GM10248 (cell line): ENCODE results near the gene HIVEP2.

ENCODE experiments used
- CTCF ChIA-PET: fragments of 300-600 bp; sonication (Branson Sonifier 250); formaldehyde crosslinking; extraction: SDS; loops from one replicate; lab custom pipeline; 2021; ENCODE audit warnings: antibody characterized with exemption; lab: Yijun Ruan, JAX
- POLR2A ChIA-PET: fragments of 350-650 bp; sonication (Branson Sonifier 250); formaldehyde crosslinking; extraction: SDS; loops from one replicate; lab custom pipeline; 2020; ENCODE audit warnings: antibody characterized with exemption; lab: Yijun Ruan, JAX
- DNase-seq: peaks from one replicate; pipeline ENCODE4 v3.0.0; 2012; ENCODE audit errors: extremely low spot score
- CTCF ChIP-seq: IDR thresholded peaks from 2 replicates; pipeline ENCODE4 v1.5.1; 2012; ENCODE audit warnings: mild to moderate bottlenecking, low read depth; ENCODE audit errors: extremely low read depth, missing control alignments, control extremely low read depth

The HIVEP2 gene

GRCh38 chr6:142838821-142839685 lies 105.9 kb downstream of the HIVEP2 start:
- DNase-seq: no peak
- CTCF ChIA-PET: interaction anchor here (1.2 to 18.5 kb wide), 5 partner anchors 14 to 79 kb away, joined by 3 to 196 read pairs (median 4); no protein-coding TSS in a partner anchor
- POLR2A ChIA-PET: no interaction called here

GRCh38 chr6:142835787-142836535 lies 109.0 kb downstream of the HIVEP2 start:
- TF ChIP-seq CTCF: no peak
- DNase-seq: no peak
- CTCF ChIA-PET: interaction anchor here (1.5 to 18.5 kb wide), 2 partner anchors 11 to 48 kb away, joined by 3 to 196 read pairs; no protein-coding TSS in a partner anchor
- POLR2A ChIA-PET: no interaction called here

More at GRCh38 chr6:142838821-142839685, 105.9 kb downstream of the HIVEP2 start:
- TF ChIP-seq CTCF: no peak

- POLR2A ChIA-PET: no interaction called here
These were observed 110.1 kb downstream of the HIVEP2 start for GRCh38 chr6:142834853-142835252.

GRCh38 chr6:142833798-142834197 lies 111.2 kb downstream of the HIVEP2 start:
- no peak for DNase-seq
- POLR2A ChIA-PET: no interaction called here
- CTCF ChIA-PET: interaction anchor here (1.3 to 18.5 kb wide), 2 partner anchors 9 to 14 kb away, joined by 4 to 196 read pairs; no protein-coding TSS in a partner anchor
- no peak for TF ChIP-seq CTCF

More at GRCh38 chr6:142834853-142835252, 110.1 kb downstream of the HIVEP2 start:
- CTCF ChIA-PET: interaction anchor here (18.5 kb wide), 1 partner anchor 10 kb away, joined by 196 read pairs; no protein-coding TSS in a partner anchor
- DNase-seq: no peak
- no peak for TF ChIP-seq CTCF

GRCh38 chr6:142833054-142833453 lies 111.9 kb downstream of the HIVEP2 start:
- POLR2A ChIA-PET: no interaction called here
- CTCF ChIA-PET: interaction anchor here (1.3 to 18.5 kb wide), 2 partner anchors 8 to 15 kb away, joined by 4 to 196 read pairs; no protein-coding TSS in a partner anchor
- no peak for DNase-seq
- TF ChIP-seq CTCF: no peak

- DNase-seq: no peak
- no peak for TF ChIP-seq CTCF
- ChIA-PET CTCF (interaction anchor here (1.2 to 18.5 kb wide), 3 partner anchors 5 to 196 kb away, joined by 3 to 196 read pairs (median 196); no protein-coding TSS in a partner anchor), POLR2A (no interaction called here)
These were observed 114.2 kb downstream of the HIVEP2 start for GRCh38 chr6:142830807-142831206.
